HepG2 (cell line): Measurements from ENCODE around the gene CAPN15. TPM values are rescaled to one million over a fixed set of nuclear protein-coding genes. Genes with fewer than 3 reads are reported as not detected.
A peak's percentile ranks its signal among the peaks of the same experiment; 100 is the strongest.

ENCODE experiments used
- CBFB ChIP-seq: sonication (generic); formaldehyde crosslinking; IDR thresholded peaks from 2 replicates; pipeline ENCODE4 v1.4.0; 2020; ENCODE audit warnings: missing genetic modification reagents
- KLF12 ChIP-seq: sonication (generic); formaldehyde crosslinking; IDR thresholded peaks from 2 replicates; pipeline ENCODE4 v1.4.0; 2020; ENCODE audit warnings: missing genetic modification reagents, borderline replicate concordance
- NAIF1 ChIP-seq: sonication (generic); formaldehyde crosslinking; IDR thresholded peaks from 2 replicates; pipeline ENCODE4 v1.5.0; 2020; ENCODE audit warnings: mild to moderate bottlenecking, missing genetic modification reagents, borderline replicate concordance
- NR1H2 ChIP-seq: sonication (generic); formaldehyde crosslinking; IDR thresholded peaks from 2 replicates; pipeline ENCODE4 v1.8.1; 2022; ENCODE audit warnings: low read depth, missing genetic modification reagents, borderline replicate concordance
- POLR2AphosphoS2 ChIP-seq: IDR thresholded peaks from 2 replicates; pipeline ENCODE4 v1.6.1; 2011; ENCODE audit warnings: low read depth, low read length, improper control_type of control experiment
- ZNF230 ChIP-seq: sonication (generic); formaldehyde crosslinking; IDR thresholded peaks from 2 replicates; pipeline ENCODE4 v1.4.0; 2020; ENCODE audit warnings: mild to moderate bottlenecking, missing genetic modification reagents
- ZNF34 ChIP-seq: sonication (generic); formaldehyde crosslinking; IDR thresholded peaks from 2 replicates; pipeline ENCODE4 v1.4.0; 2020; ENCODE audit warnings: mild to moderate bottlenecking, missing genetic modification reagents, borderline replicate concordance
- ZNF607 ChIP-seq: sonication (generic); formaldehyde crosslinking; IDR thresholded peaks from 2 replicates; pipeline ENCODE4 v1.5.1; 2020; ENCODE audit warnings: missing genetic modification reagents, mild to moderate bottlenecking, borderline replicate concordance
- ZNF780A ChIP-seq: sonication (generic); formaldehyde crosslinking; IDR thresholded peaks from 2 replicates; pipeline ENCODE4 v1.8.0; 2022; ENCODE audit warnings: mild to moderate bottlenecking, missing genetic modification reagents, moderate library complexity
- ZNF788 ChIP-seq: sonication (generic); formaldehyde crosslinking; IDR thresholded peaks from 2 replicates; pipeline ENCODE4 v1.5.0; 2020; ENCODE audit warnings: mild to moderate bottlenecking, missing genetic modification reagents, borderline replicate concordance
- ZSCAN12 ChIP-seq: sonication (generic); formaldehyde crosslinking; IDR thresholded peaks from 2 replicates; pipeline ENCODE4 v1.9.0; 2021; ENCODE audit warnings: mild to moderate bottlenecking, missing genetic modification reagents
- polyA plus RNA-seq, 8 experiments: library from polyadenylated mRNA; depleted of rRNA in 3 of 8; stranded (reverse) in 7 of 8; unstranded in 1 of 8; fragments of >200 nt; fragmentation: Illumina TruSeq in 4 of 8; extraction: Trizol in 4 of 8; gene quantifications; 2 replicates each; pipeline versions ENCODE4 v1.2.1 to v1.2.3, GENCODE V29; 2011 to 2016; ENCODE audit warnings: low read depth in 4 of 8, missing spikeins in 1 of 8, mixed read lengths in 1 of 8; ENCODE audit not compliant: insufficient read depth in 1 of 8
- total RNA-seq, 5 experiments: library from RNA; depleted of rRNA; stranded (reverse); fragments of >200 nt; fragmentation: Illumina TruSeq; extraction: Trizol; gene quantifications; 2 replicates each; pipeline ENCODE4 v1.2.3, GENCODE V29; 2016; ENCODE audit warnings: low read depth in 1 of 5
- TF ChIP-seq, protein P1 (sequence below): sonication (generic); formaldehyde crosslinking; IDR thresholded peaks from 2 replicates; pipeline ENCODE4 v1.5.0; 2020; ENCODE audit warnings: missing genetic modification reagents
- TF ChIP-seq, protein P2 (sequence below): sonication (generic); formaldehyde crosslinking; IDR thresholded peaks from 2 replicates; pipeline ENCODE4 v1.8.1; 2023; ENCODE audit warnings: missing genetic modification reagents, mild to moderate bottlenecking, borderline replicate concordance
- TF ChIP-seq, protein P3 (sequence below): sonication (generic); formaldehyde crosslinking; IDR thresholded peaks from 2 replicates; pipeline ENCODE4 v1.5.1; 2020; ENCODE audit warnings: mild to moderate bottlenecking, missing genetic modification reagents, moderate library complexity
- TF ChIP-seq, protein P4 (sequence below): sonication (generic); formaldehyde crosslinking; conservative IDR thresholded peaks from 2 replicates; pipeline ENCODE4 v1.5.0; 2020; ENCODE audit warnings: missing genetic modification reagents
- TF ChIP-seq, protein P5 (sequence below): IDR thresholded peaks from 2 replicates; pipeline ENCODE4 v1.6.1; 2016
- TF ChIP-seq, protein P6 (sequence below): sonication (generic); formaldehyde crosslinking; IDR thresholded peaks from 2 replicates; pipeline ENCODE4 v1.8.1; 2023; ENCODE audit warnings: mild to moderate bottlenecking, moderate library complexity, missing genetic modification reagents

Gene CAPN15
- total and polyA plus RNA-seq, 2 of the 13 experiments (the other 11 are each of a cell fraction or from before 2014, with no cell fraction given): 14.9 to 24.5 TPM

DNA sequence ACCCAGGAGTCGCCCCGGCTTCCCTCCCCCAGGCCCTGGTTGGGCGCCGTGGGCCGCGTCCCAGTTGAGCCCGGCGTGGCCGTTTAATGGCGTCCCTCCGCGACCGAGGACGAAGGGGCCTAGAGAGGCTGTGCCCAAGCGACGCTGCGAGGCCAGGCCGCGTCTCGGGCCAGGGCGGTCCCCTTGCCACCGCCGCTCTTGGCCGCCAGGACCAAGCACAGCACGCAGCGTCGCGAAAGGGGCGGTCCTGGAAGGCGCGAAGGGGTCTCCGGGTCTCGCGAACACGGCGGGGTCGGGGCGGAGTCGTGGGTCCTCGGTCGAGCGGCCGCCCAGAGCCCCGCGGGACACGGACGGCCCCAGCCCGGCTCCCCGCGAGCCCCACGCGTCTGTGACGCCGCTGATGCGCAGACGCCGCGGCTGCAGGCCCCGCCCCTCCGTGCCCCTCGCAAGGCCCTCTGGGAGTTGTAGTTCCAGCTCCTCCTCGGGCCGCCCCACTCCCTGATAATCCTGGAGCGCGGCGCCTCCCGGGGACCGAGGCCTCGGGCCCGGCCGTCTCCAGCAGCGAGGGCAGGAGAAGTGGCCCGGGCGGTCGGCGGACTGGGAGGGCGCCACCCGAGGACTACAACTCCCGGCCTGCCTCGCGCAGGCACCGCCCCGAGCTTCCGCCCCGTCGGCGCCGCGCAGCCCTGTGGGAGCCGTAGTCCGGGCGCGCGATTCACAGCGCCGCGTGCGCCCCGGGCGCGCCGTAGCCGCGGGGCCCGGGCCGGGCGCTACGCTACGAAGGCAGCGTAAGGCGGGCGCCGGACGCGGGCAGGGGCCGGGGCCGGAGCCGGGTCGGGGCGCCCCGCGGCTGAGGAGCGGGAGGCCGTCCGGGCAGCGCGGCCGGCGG, at the start of gene CAPN15 (continued):
- TF ChIP-seq, protein P1, sequence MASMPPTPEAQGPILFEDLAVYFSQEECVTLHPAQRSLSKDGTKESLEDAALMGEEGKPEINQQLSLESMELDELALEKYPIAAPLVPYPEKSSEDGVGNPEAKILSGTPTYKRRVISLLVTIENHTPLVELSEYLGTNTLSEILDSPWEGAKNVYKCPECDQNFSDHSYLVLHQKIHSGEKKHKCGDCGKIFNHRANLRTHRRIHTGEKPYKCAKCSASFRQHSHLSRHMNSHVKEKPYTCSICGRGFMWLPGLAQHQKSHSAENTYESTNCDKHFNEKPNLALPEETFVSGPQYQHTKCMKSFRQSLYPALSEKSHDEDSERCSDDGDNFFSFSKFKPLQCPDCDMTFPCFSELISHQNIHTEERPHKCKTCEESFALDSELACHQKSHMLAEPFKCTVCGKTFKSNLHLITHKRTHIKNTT: 0 out of 2 replicates have a peak, but pooled peaks have one; percentile 29
- TF ChIP-seq, protein P2, sequence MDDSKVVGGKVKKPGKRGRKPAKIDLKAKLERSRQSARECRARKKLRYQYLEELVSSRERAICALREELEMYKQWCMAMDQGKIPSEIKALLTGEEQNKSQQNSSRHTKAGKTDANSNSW (CRISPR knock-in tag): peak; percentile 89; the same call in 1 of the 2 replicates
- TF ChIP-seq ZSCAN12 (CRISPR knock-in tag) (peak; percentile 45; the same call in 1 of the 2 replicates), NR1H2 (CRISPR knock-in tag) (0 out of 2 replicates have a peak, but pooled peaks have one; percentile 20), POLR2AphosphoS2 (peak; percentile 94; the same call in 1 of the 2 replicates), ZNF34 (CRISPR knock-in tag) (no peak), ZNF788 (peak; percentile 70; the same call in 1 of the 2 replicates), ZNF607 (CRISPR knock-in tag) (peak; percentile 37; the same call in 1 of the 2 replicates), ZNF780A (CRISPR knock-in tag) (no peak), KLF12 (CRISPR knock-in tag) (peak; percentile 73), NAIF1 (CRISPR knock-in tag) (peak; percentile 99), ZNF230 (CRISPR knock-in tag) (peak; percentile 88; the same call in 1 of the 2 replicates), CBFB (CRISPR knock-in tag) (peak; percentile 37; the same call in 1 of the 2 replicates)
- TF ChIP-seq, protein P3, sequence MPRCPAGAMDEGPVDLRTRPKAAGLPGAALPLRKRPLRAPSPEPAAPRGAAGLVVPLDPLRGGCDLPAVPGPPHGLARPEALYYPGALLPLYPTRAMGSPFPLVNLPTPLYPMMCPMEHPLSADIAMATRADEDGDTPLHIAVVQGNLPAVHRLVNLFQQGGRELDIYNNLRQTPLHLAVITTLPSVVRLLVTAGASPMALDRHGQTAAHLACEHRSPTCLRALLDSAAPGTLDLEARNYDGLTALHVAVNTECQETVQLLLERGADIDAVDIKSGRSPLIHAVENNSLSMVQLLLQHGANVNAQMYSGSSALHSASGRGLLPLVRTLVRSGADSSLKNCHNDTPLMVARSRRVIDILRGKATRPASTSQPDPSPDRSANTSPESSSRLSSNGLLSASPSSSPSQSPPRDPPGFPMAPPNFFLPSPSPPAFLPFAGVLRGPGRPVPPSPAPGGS (CRISPR knock-in tag): peak; percentile 75; the same call in 1 of the 2 replicates
- TF ChIP-seq, protein P4, sequence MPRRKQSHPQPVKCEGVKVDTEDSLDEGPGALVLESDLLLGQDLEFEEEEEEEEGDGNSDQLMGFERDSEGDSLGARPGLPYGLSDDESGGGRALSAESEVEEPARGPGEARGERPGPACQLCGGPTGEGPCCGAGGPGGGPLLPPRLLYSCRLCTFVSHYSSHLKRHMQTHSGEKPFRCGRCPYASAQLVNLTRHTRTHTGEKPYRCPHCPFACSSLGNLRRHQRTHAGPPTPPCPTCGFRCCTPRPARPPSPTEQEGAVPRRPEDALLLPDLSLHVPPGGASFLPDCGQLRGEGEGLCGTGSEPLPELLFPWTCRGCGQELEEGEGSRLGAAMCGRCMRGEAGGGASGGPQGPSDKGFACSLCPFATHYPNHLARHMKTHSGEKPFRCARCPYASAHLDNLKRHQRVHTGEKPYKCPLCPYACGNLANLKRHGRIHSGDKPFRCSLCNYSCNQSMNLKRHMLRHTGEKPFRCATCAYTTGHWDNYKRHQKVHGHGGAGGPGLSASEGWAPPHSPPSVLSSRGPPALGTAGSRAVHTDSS (CRISPR knock-in tag): 0 out of 2 replicates have a peak, but pooled peaks have one; percentile 27
- TF ChIP-seq, protein P5, sequence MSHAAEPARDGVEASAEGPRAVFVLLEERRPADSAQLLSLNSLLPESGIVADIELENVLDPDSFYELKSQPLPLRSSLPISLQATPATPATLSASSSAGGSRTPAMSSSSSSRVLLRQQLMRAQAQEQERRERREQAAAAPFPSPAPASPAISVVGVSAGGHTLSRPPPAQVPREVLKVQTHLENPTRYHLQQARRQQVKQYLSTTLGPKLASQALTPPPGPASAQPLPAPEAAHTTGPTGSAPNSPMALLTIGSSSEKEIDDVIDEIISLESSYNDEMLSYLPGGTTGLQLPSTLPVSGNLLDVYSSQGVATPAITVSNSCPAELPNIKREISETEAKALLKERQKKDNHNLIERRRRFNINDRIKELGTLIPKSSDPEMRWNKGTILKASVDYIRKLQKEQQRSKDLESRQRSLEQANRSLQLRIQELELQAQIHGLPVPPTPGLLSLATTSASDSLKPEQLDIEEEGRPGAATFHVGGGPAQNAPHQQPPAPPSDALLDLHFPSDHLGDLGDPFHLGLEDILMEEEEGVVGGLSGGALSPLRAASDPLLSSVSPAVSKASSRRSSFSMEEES (CRISPR knock-in tag): no peak
- TF ChIP-seq, protein P6, sequence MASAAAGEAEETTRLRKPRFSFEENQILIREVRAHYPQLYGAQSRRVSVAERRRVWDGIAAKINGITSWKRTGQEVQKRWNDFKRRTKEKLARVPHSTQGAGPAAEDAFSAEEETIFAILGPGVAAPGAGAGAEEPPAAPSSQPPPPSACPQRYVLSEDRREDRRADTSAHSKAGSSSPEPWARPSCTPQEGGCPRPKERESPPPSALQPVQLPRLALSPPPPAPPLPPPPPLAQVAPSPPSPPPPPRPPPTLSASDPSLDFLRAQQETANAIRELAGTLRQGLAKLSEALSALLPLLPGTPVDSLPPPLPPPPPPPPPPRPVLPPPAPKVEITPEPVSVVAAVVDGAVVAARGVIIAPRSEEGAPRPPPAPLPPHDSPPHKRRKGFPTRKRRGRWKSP (CRISPR knock-in tag): no peak; the same call in 1 of the 2 replicates
